GM12875 (cell line): Measurements from ENCODE around the gene ZNF593OS.

Experiments used
- H3K4me3 ChIP-seq: one replicate; pipeline ENCODE4 v1.5.1; 2011; ENCODE audit warnings: low read depth, low read length, control low read depth
- CTCF ChIP-seq: IDR thresholded peaks from 2 replicates; pipeline ENCODE4 v1.5.1; 2011; ENCODE audit warnings: low read depth, mild to moderate bottlenecking, control low read depth, inconsistent platforms, low read length, moderate library complexity, borderline replicate concordance; ENCODE audit not compliant: insufficient read depth

ZNF593OS gene

GRCh38 chr1:26132128-26132833 lies 39.4 kb downstream of the ZNF593OS start:
- TF ChIP-seq CTCF = no peak
- H3K4me3 ChIP-seq = no peak overlapping the region

GRCh38 chr1:26130695-26131094 lies 40.9 kb downstream of the ZNF593OS start:
- no peak overlapping the region for H3K4me3 ChIP-seq
- TF ChIP-seq CTCF = no peak

GRCh38 chr1:26129778-26130177 lies 41.9 kb downstream of the ZNF593OS start:
- TF ChIP-seq CTCF = no peak
- H3K4me3 ChIP-seq = no peak overlapping the region

GRCh38 chr1:26127235-26128163 lies 44.1 kb downstream of the ZNF593OS start:
- no peak for TF ChIP-seq CTCF
- H3K4me3 ChIP-seq = no peak overlapping the region

- no peak for TF ChIP-seq CTCF
Measured at GRCh38 chr1:26126321-26127084, 45.1 kb downstream of the ZNF593OS start.

GRCh38 chr1:26125946-26126320 lies 45.7 kb downstream of the ZNF593OS start:
- TF ChIP-seq CTCF = no peak
- H3K4me3 ChIP-seq = no peak overlapping the region

More at GRCh38 chr1:26126321-26127084, 45.1 kb downstream of the ZNF593OS start:
- H3K4me3 ChIP-seq = no peak overlapping the region
